HUES48 (cell line): ENCODE results near the gene FGFR1OP2.
"Not testable (repeated sequence)": the region's sequence is repeated elsewhere in the genome, so short reads cannot be mapped to it uniquely, and the experiment has no call there.

Experiments
- H3K27ac ChIP-seq: one replicate; pipeline ENCODE4 v1.7.0; 2013; ENCODE audit warnings: low read depth, low read length, inconsistent platforms
- H3K27me3 ChIP-seq: 2 replicates; pipeline ENCODE4 v1.6.1; 2013; ENCODE audit warnings: mild to moderate bottlenecking, low read length; ENCODE audit not compliant: control insufficient read depth, insufficient read depth
- H3K36me3 ChIP-seq: 2 replicates; pipeline ENCODE4 v1.6.1; 2013; ENCODE audit warnings: low read length; ENCODE audit not compliant: control insufficient read depth, insufficient read depth
- H3K4me1 ChIP-seq: 2 replicates; pipeline ENCODE4 v1.6.1; 2013; ENCODE audit warnings: mild to moderate bottlenecking, low read length; ENCODE audit not compliant: control insufficient read depth, insufficient read depth
- H3K4me3 ChIP-seq: 2 replicates; pipeline ENCODE4 v1.5.1; 2013; ENCODE audit warnings: mild to moderate bottlenecking, low read depth, low read length
- H3K9ac ChIP-seq: 2 replicates; pipeline ENCODE4 v1.6.1; 2013; ENCODE audit warnings: mild to moderate bottlenecking, low read depth, low read length, moderate library complexity
- H3K9me3 ChIP-seq: 2 replicates; pipeline ENCODE4 v1.6.1; 2013; ENCODE audit warnings: low read length; ENCODE audit not compliant: control insufficient read depth, insufficient read depth

Gene FGFR1OP2

GRCh38 chr12:26937863-26938700 lies at the start of gene FGFR1OP2, which contains the start of gene INTS13:
Gene FGFR1OP2, plus strand, starts transcription at chr12:26938470. Its CDS starts 15,689 bp downstream, at chr12:26954159.
Gene INTS13, minus strand, starts transcription at chr12:26937981. Its CDS starts 1,178 bp downstream, at chr12:26936803.
- Histone ChIP-seq H3K4me1 (peaks cover 14% of the 10 kb centered on the region; the same call in 1 of the 2 replicates), H3K27ac (peak within 1 kb of the TSS; percentile 97), H3K9ac (peak within 1 kb of the TSS; percentile 92), H3K9me3 (no peaks in the 10 kb centered on the region), H3K4me3 (peak within 1 kb of the TSS; percentile 98), H3K36me3 (peaks cover 16% of the 10 kb centered on the region), H3K27me3 (no peaks in the 10 kb centered on the region)

GRCh38 chr12:26890784-26891183 lies 47.5 kb upstream of the FGFR1OP2 start:
- Histone ChIP-seq H3K27ac (no peak overlapping the region), H3K9me3 (no peaks in the 10 kb centered on the region), H3K36me3 (no peaks in the 10 kb centered on the region), H3K4me1 (no peaks in the 10 kb centered on the region), H3K4me3 (no peak overlapping the region), H3K27me3 (no peaks in the 10 kb centered on the region), H3K9ac (no peak overlapping the region)

- Histone ChIP-seq H3K36me3 (peaks cover 4% of the 10 kb centered on the region; the same call in 1 of the 2 replicates), H3K9me3 (no peaks in the 10 kb centered on the region), H3K4me1 (no peaks in the 10 kb centered on the region), H3K9ac (no peak overlapping the region), H3K27me3 (no peaks in the 10 kb centered on the region), H3K4me3 (no peak overlapping the region), H3K27ac (no peak overlapping the region)
These were observed 46.6 kb upstream of the FGFR1OP2 start for GRCh38 chr12:26891704-26892103.

GRCh38 chr12:26895672-26896071 lies 42.6 kb upstream of the FGFR1OP2 start:
- no peaks in the 10 kb centered on the region for H3K9me3 ChIP-seq
- no peaks in the 10 kb centered on the region for H3K27me3 ChIP-seq
- no peaks in the 10 kb centered on the region for H3K4me1 ChIP-seq
- H3K27ac ChIP-seq, result no peak overlapping the region
- H3K9ac ChIP-seq, result no peak overlapping the region
- H3K4me3 ChIP-seq, result no peak overlapping the region
- peaks cover 15% of the 10 kb centered on the region for H3K36me3 ChIP-seq

GRCh38 chr12:26896913-26897312 lies 41.4 kb upstream of the FGFR1OP2 start:
- H3K27me3 ChIP-seq, result no peaks in the 10 kb centered on the region
- no peaks in the 10 kb centered on the region for H3K4me1 ChIP-seq
- H3K9ac ChIP-seq, result no peak overlapping the region
- no peak overlapping the region for H3K27ac ChIP-seq
- no peaks in the 10 kb centered on the region for H3K9me3 ChIP-seq
- H3K36me3 ChIP-seq, result peaks cover 15% of the 10 kb centered on the region
- H3K4me3 ChIP-seq, result no peak overlapping the region

GRCh38 chr12:26903396-26903795 lies 34.9 kb upstream of the FGFR1OP2 start:
- not testable (repeated sequence) for H3K9ac ChIP-seq, H3K27me3 ChIP-seq, H3K4me3 ChIP-seq, H3K4me1 ChIP-seq, H3K27ac ChIP-seq, H3K9me3 ChIP-seq
- H3K36me3 ChIP-seq, result peaks cover 46% of the 10 kb centered on the region

- peaks cover 62% of the 10 kb centered on the region for H3K36me3 ChIP-seq
- no peaks in the 10 kb centered on the region for H3K9me3 ChIP-seq
- no peaks in the 10 kb centered on the region for H3K4me1 ChIP-seq
- no peak overlapping the region for H3K4me3 ChIP-seq
- H3K27ac ChIP-seq, result no peak overlapping the region
- no peaks in the 10 kb centered on the region for H3K27me3 ChIP-seq
- no peak overlapping the region for H3K9ac ChIP-seq
These were observed 32.2 kb upstream of the FGFR1OP2 start for GRCh38 chr12:26906024-26906423.

GRCh38 chr12:26906704-26907103 lies 31.6 kb upstream of the FGFR1OP2 start:
- H3K9me3 ChIP-seq, result no peaks in the 10 kb centered on the region
- peaks cover 68% of the 10 kb centered on the region for H3K36me3 ChIP-seq
- no peaks in the 10 kb centered on the region for H3K27me3 ChIP-seq
- H3K4me1 ChIP-seq, result no peaks in the 10 kb centered on the region
- no peak overlapping the region for H3K4me3 ChIP-seq
- no peak overlapping the region for H3K27ac ChIP-seq
- H3K9ac ChIP-seq, result no peak overlapping the region

GRCh38 chr12:26918321-26919215 lies 19.7 kb upstream of the FGFR1OP2 start:
- H3K9ac ChIP-seq, result no peak overlapping the region
- H3K36me3 ChIP-seq, result peaks cover 74% of the 10 kb centered on the region
- H3K4me1 ChIP-seq, result no peaks in the 10 kb centered on the region
- H3K4me3 ChIP-seq, result no peak overlapping the region
- no peak overlapping the region for H3K27ac ChIP-seq
- H3K9me3 ChIP-seq, result no peaks in the 10 kb centered on the region
- H3K27me3 ChIP-seq, result no peaks in the 10 kb centered on the region

GRCh38 chr12:26919216-26919555 lies 19.1 kb upstream of the FGFR1OP2 start:
- no peaks in the 10 kb centered on the region for H3K27me3 ChIP-seq
- peaks cover 74% of the 10 kb centered on the region for H3K36me3 ChIP-seq
- no peak overlapping the region for H3K9ac ChIP-seq
- no peaks in the 10 kb centered on the region for H3K4me1 ChIP-seq
- H3K9me3 ChIP-seq, result no peaks in the 10 kb centered on the region
- H3K27ac ChIP-seq, result no peak overlapping the region
- no peak overlapping the region for H3K4me3 ChIP-seq

GRCh38 chr12:26921886-26922285 lies 16.4 kb upstream of the FGFR1OP2 start:
- no peaks in the 10 kb centered on the region for H3K9me3 ChIP-seq
- H3K36me3 ChIP-seq, result peaks cover 78% of the 10 kb centered on the region

More at GRCh38 chr12:26921886-26922285, 16.4 kb upstream of the FGFR1OP2 start:
- Histone ChIP-seq H3K27ac (no peak overlapping the region), H3K4me3 (no peak overlapping the region), H3K9ac (no peak overlapping the region), H3K27me3 (no peaks in the 10 kb centered on the region), H3K4me1 (no peaks in the 10 kb centered on the region)
